GM21723 (cell line): ENCODE measurements around the gene CADPS.
"Not testable (repeated sequence)": the region's sequence is repeated elsewhere in the genome, so short reads cannot be mapped to it uniquely, and the experiment has no call there.

ENCODE experiments used
- ATAC-seq: cut with Tn5 transposase; IDR thresholded peaks from one replicate; pipeline ENCODE4 v1.9.1; 2021; ENCODE audit warnings: mild to moderate bottlenecking, moderate library complexity; ENCODE audit not compliant: unreplicated experiment

Gene CADPS

GRCh38 chr3:62602129-62602770 is 273.0 kb downstream of the CADPS start:
- ATAC-seq = no peak

DNA sequence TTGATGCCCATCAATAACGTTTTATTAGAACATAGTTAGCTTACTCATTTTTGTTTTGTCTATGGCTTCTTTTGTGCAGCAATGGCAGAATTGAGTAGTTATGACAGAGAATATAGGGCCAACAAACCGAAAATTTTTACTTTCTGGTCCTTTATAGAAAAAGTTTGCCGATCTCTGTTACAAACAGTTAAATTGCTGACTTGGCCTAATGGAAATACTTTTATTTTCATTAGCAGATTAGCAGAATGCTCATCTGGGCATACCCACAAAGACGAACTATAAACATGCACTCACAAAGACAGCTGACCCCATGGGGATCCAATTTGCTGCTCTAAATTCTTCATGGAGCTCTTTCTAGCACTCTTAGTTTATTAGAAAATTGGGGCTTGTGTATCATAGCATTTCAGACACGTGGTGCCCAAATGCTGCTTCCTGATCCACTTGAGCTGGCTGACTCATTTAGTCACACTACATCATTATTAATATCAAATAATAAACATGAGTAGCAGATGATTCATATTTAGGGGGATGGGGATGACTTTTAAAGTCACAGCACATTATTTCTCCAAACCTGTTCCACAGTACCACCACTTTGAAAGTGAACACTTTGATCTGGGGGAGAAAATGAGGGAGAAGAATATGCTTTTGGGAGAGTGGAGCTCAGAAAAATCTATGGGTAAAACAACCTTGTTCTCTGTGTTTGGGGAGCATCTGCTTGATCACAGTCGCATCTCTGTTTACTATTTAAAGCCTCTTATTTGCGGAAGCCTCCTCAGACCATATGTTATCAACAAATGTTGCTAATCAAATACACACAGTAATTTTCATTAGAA is 273.8 kb downstream of the CADPS start:
- ATAC-seq = no peak

DNA sequence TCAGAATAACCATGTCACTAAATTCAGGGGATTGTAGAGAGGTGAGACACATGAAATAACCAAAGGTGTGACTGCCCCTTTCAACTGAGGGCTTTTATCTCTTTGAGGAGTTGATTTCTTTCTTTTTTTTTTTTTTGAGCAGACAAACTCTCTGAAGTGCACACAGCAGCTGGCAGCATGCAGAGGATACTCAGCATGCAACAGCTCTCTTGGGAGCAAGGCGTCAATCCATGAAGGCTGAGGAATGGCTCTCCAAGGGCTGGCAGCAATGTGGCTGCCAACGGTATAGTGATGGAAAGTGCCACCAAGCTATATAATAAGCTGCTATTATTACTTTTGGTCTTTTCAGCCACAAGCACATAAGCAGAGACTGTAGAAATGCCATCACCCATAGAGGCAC is 275.2 kb downstream of the CADPS start:
- no peak for ATAC-seq

DNA sequence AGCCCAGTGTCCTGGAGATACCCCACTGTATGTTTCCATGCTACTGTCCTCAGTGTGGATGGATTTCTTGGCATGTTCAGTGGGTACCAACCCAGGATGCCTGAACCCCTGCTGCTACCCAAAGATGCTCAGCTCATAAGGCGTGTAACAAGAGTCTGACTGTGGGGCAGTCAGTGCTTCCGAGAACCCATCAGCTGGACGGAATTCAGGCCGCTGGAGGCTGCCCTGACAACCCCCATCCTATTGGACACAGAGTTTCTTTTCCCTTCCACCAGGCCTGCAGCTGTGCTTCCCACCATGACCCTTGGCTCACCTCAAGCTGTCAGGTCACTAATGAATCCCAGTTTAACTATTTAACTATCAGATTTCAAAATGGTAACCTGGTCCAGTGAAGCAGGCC is 277.7 kb downstream of the CADPS start:
- ATAC-seq = no peak

- ATAC-seq = no peak
These were observed 282.8 kb downstream of the CADPS start for GRCh38 chr3:62592408-62592807.

GRCh38 chr3:62589078-62589477 is 286.1 kb downstream of the CADPS start:
- ATAC-seq = no peak

GRCh38 chr3:62587579-62588031 is 287.6 kb downstream of the CADPS start:
- no peak for ATAC-seq

- no peak for ATAC-seq
These were observed 288.0 kb downstream of the CADPS start for GRCh38 chr3:62587169-62587568.

GRCh38 chr3:62586356-62586755 is 288.9 kb downstream of the CADPS start:
- ATAC-seq = no peak

GRCh38 chr3:62585861-62586260 is 289.4 kb downstream of the CADPS start:
- no peak for ATAC-seq

- ATAC-seq = no peak
These were observed 290.6 kb downstream of the CADPS start for GRCh38 chr3:62584636-62585035.

- no peak for ATAC-seq
These were observed 292.6 kb downstream of the CADPS start for GRCh38 chr3:62582495-62583172.

DNA sequence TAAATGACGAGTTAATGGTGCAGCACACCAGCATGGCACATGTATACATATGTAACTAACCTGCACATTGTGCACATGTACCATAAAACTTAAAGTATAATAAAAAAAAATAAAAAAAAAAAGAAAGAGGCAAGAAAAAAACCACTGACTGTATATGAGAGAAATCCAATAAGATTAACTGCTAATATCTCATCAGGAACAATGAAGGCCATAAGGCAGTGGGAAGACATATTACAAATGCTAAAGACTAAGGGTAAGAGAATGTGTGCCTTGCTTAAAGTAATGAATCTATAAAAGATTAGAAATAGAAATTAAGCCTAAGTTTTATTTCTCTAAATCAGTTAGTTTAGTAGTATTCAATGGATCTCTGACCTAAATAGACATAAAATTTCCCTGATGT is 294.7 kb downstream of the CADPS start:
- not testable (repeated sequence) for ATAC-seq

DNA sequence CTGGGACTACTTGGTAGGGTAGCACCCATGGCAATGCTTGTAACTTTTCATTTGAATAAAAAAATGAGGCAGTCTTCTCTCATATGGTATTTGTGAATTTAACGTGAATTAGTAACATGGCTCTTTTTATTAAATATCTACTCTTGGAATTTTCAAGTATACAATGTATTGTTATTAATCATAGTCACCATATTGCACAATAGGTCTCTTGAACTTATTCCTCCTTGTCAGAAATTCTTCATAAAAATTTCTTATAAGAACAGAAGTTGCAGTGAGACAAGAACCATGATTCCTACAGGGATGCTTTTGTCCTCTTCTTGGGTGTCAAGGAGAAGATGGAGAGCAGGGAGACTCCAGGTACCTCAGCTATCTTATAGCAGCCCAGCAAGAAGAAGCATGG is 298.1 kb downstream of the CADPS start:
- ATAC-seq = no peak

DNA sequence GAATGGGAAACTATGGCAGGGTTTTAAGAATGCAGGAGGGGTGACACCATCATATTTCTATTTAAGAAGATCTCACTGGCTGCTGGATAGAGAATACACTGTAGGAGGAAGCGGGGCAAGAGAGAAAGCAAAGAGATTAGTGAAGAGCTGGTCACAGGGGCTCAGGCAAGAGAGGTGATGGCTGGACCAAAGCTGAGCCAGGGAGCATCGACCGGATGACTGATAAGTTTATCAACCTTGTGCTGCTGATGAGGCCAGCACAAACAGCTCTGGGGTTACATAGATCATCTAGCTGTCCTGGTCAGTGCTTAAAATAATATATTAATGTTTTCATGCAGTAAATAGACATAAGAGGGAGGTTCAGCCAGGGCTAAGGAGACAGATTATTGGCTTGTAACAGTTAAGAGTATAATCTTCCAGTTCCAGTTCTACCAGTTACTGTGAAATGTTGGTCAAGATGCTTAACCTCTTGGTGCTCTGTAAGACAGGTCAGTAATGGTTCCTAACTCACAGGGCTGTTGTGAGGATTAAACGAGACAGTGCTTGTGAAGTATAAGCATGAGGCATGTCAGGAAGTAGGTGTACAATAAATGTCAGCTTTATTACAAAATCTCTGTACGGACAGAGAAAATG is 300.8 kb downstream of the CADPS start:
- no peak for ATAC-seq

- ATAC-seq = no peak
These were observed 303.3 kb downstream of the CADPS start for GRCh38 chr3:62571916-62572315.

GRCh38 chr3:62570888-62571287 is 304.3 kb downstream of the CADPS start:
- no peak for ATAC-seq

DNA sequence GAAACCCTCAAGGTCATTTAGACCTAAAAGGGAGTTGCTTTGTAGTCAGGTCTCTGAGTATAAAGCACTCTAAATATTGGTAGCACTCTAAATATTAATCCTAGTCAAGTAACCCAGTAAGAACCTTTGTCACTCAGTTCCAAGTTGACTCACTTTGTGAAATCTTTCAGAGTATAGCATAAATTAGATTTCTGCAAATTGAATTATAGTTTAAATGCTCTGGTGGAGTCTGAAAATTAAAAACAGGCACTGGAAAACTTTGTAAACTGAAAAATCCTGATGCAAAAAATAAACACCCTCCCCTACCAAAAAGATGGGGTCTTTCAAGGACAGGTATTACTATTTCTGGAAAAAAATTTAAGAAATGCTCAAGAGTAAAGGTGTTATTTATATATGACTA is 305.6 kb downstream of the CADPS start:
- no peak for ATAC-seq

DNA sequence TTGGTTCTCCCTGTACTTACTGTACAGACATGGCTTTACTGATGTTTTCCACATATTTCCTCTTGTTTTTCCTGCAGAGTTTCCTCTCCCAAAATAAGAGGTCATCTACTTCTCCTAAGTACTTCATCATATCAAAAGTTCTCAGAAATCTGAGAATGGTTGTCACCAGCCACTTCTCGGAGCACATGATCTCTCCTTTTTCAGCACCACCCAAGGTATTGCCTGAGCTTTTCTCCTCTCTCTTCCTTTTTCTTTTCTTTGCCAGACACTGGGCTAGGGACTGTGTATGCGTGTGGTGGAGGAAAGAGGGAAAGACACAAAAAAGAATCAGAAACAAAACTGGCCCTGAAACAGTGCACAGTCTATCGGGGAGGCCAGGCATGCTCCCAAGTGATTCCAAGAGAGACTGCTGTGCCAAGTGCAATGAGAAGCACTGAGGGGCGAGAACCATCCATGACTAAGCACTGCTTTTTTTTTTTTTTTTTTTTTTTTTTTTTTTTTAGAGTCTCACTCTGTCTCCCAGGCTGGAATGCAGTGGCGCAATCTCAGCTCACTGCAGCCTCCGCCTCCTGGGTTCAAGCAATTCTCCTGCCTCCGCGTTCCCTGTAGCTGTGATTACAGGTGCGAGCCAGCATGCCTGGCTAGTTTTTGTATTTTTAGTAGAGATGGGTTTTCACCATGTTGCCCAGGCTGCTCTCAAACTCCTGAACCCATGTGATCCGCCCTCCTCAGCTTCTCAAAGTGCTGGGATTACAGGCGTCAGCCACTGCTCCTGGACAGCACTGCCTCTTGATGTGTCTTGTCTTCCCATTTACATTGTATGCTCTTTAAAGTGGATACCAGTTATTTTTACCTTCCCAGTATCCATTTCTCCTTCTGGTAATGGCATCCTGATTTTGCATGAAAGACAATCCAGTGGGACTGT is 307.9 kb downstream of the CADPS start:
- no peak for ATAC-seq

DNA sequence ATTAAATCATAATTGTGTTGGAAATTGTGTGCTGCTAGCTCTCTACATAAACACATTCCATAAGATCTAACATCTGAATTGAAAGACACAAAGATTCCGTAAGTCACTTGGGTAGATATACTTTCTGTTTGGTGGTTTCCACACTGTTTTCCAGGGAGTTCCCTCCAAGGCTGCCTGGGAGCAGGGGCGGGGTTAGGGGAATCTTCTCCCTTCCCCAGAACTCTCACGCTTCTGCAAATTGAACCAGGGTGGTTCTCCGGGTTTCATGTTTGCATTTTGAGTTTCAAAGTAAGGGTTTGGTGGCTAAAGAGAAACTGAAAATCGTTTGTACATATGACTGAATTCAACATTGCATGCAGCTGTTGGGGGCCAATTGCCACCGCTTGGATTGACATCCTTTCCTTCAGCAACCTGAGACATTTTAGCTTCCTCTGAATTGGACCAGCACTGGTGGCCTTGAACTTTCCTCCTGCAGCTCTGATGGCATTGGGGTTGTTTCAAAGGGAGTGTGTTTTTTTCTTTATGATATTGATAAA is 309.1 kb downstream of the CADPS start:
- no peak for ATAC-seq
